Heart left ventricle (tissue), 13 donors: ENCODE measurements around the gene ETV5.

Experiments
- CTCF ChIP-seq, 12 donors: fragments of 200-600 bp; sonication (generic) in 4 of 12; IDR thresholded peaks; one replicate each; pipeline versions ENCODE4 v1.5.0 to v1.8.0; 2018 to 2022; ENCODE audit warnings: antibody characterized with exemption in 12 of 12, mild to moderate bottlenecking in 5 of 12
- POLR2A ChIP-seq, 2 donors: fragments of 450-650 bp; IDR thresholded peaks; one replicate each; pipeline ENCODE4 v1.6.1; 2017; ENCODE audit warnings: antibody characterized with exemption in 2 of 2, mild to moderate bottlenecking in 2 of 2, moderate library complexity in 2 of 2
- donor health status: ischemic (EF 13 %, LVEDD 7.1; RV severe dilation, severe dysfunction).
- donor health status: DM: no; HTN: yes; CAD: no.
- donor health status: DM: no; HTN: no; CAD: no.
- donor health status: ischemic (EF 25% LVEDD 6.9; RV normal size, moderate dysfunction).
- donor health status: ischemic (EF 25% LVEDD 5.7; RV mildly dilated, moderate dysfunction).
- donor health status: ischemic (EF 35%, LVEDD 5.7; RV mildly dilated, moderate dysfunction).
- donor health status: nonischemic (EF 11% LVEDD 7.7; RV severe dilation, severe dysfunction).
- donor health status: DM: yes; HTN: yes; CAD: no.
- donor health status: PGD.
- donor health status: ischemic (EF 29% LVEDD 5.4; RV normal size, mild dysfunction).
- donor health status: nonischemic (EF 23%, LVEDD 6.1; RV moderate dilation, normal function).

GRCh38 chr3:186084264-186084663 is 24.6 kb downstream of the ETV5 start:
- TF ChIP-seq CTCF (IDR thresholded peaks at IDR 0.05) (no peak), POLR2A (IDR thresholded peaks at IDR 0.05) (no peak)
